PFSK-1 (cell line): ENCODE measurements around the gene NADK2.

ENCODE experiments used
- POLR2AphosphoS5 ChIP-seq: IDR thresholded peaks from 2 replicates; pipeline ENCODE4 v1.6.1; 2012; ENCODE audit warnings: low read depth, mild to moderate bottlenecking, control low read depth, low read length, moderate library complexity
- TAF1 ChIP-seq: IDR thresholded peaks from 2 replicates; pipeline ENCODE4 v1.6.1; 2012; ENCODE audit warnings: low read length, control low read depth, borderline replicate concordance; ENCODE audit not compliant: insufficient read depth

DNA sequence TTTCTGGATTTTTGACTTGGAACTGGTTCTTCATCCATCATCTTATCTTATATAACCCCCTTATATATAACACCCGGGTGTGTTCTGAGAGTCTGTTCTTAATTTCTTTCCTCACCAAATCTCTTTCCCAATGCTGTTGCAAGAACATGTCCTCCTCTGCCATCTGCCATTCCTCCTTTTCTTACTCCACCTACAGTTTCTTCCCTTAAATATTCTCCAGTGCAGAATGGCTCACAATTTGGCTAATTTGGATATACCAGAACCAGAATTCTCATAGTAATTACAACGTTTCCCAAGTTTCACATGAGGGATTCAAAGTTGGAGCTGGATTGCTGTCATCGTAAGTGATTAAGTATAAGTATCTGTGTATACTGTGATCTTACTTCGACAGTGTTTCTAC, 61.8 kb downstream of the NADK2 start:
- TF ChIP-seq TAF1 (no peak), POLR2AphosphoS5 (no peak)
